Neural cell (in vitro differentiated cells): ENCODE results near the gene RAG2.

Experiments
- EP300 ChIP-seq: fragments of 450-650 bp; conservative IDR thresholded peaks from 2 replicates; pipeline ENCODE4 v1.6.1; 2014; ENCODE audit warnings: antibody characterized with exemption, mild to moderate bottlenecking, moderate library complexity; ENCODE audit not compliant: poor library complexity, severe bottlenecking
- TF ChIP-seq, protein P1 (sequence below): fragments of 450-650 bp; IDR thresholded peaks from 2 replicates; pipeline ENCODE4 v1.5.1; 2014; ENCODE audit warnings: antibody characterized with exemption, mild to moderate bottlenecking, moderate library complexity; ENCODE audit not compliant: poor library complexity, severe bottlenecking

DNA sequence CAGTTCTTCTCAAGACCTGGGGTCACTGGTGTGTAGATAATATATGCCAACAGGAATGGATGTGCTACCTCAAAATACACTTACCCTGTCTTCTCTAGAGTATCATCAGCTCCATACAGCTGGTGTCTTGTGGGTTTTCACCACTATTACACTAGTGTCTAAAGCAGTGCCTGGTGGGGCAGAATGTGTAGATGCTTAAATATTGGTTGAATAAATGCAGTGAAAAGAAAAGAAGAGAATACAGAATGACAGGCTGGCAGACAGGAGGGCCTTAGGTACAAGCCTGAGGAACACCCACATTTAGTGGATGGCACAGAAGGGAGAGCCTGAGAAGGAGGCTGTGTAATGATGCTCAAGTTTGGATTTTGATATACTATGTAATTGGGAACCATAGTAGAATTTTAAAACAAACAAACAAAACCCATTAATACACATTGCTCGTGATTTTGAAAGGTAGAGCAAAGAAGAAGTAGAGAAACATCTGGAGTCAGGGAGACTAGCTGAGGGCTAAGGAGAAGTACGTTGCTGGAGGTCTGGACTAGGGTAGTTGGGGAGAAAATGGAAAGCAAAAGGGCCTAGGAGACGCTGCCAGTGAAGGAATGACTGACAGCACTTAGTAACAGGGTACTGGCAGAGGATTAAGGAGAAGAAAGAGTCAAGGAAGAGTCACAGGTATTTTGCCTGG, 20.5 kb upstream of the RAG2 start:
- TF ChIP-seq, protein P1, sequence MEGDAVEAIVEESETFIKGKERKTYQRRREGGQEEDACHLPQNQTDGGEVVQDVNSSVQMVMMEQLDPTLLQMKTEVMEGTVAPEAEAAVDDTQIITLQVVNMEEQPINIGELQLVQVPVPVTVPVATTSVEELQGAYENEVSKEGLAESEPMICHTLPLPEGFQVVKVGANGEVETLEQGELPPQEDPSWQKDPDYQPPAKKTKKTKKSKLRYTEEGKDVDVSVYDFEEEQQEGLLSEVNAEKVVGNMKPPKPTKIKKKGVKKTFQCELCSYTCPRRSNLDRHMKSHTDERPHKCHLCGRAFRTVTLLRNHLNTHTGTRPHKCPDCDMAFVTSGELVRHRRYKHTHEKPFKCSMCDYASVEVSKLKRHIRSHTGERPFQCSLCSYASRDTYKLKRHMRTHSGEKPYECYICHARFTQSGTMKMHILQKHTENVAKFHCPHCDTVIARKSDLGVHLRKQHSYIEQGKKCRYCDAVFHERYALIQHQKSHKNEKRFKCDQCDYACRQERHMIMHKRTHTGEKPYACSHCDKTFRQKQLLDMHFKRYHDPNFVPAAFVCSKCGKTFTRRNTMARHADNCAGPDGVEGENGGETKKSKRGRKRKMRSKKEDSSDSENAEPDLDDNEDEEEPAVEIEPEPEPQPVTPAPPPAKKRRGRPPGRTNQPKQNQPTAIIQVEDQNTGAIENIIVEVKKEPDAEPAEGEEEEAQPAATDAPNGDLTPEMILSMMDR: no peak
- TF ChIP-seq EP300: no peak
